NOMO-1 (cell line): Measurements from ENCODE around the gene DUSP10.

Experiments used
- DNase-seq, 2 experiments: peaks; one replicate each; lab custom pipeline; 2025; ENCODE audit not compliant: unreplicated experiment in 2 of 2; lab: John Stamatoyannopoulos, UW

Gene DUSP10

GRCh38 chr1:221735999-221736398, 5.9 kb downstream of the DUSP10 start:
- no peak for DNase-seq

GRCh38 chr1:221734187-221734586, 7.7 kb downstream of the DUSP10 start:
- DNase-seq, result peak; percentile 20 to 51

DNA sequence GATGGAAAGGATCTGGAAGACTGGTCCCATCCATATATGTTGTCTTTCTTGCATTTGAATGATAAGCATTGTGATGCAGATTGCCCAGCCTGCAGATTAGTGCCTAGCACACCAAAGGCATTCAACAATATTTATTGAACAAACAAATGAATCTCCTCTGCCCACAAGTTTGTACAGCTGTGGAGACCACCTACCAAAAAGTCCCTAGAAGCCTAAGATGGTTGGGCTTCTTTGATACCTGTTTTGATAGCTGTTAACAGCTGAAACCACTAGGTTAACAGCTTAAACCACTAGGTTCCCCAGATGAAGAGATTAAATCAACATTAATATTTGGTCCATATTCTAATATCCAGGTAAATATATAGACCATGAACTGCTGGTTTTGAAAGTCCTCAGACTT, 9.8 kb downstream of the DUSP10 start:
- DNase-seq, result no peak

GRCh38 chr1:221729771-221730330, 12.0 kb downstream of the DUSP10 start:
- no peak for DNase-seq

DNA sequence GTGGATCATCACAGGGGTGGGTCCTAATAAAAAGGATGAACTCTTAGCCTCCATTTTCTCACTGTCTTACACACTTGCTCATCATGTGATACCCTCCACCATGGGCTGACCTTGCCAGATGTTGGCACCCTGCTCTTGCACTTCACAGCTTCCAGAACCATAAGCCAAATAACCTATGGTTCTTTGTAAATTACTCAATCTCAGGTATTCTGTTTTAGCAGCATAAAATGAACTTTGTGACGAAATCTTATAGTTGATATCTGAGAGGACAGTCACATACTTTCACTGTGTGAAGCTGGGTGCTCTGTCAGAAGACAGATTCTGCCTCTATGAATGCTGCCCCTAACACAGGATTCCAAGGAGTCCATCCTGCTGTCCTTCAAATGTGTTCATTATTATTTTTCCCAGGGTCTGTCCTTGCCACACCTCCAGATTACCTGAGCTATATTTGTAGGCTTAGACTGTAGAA, 13.8 kb downstream of the DUSP10 start:
- no peak for DNase-seq

GRCh38 chr1:221727146-221728036, 14.5 kb downstream of the DUSP10 start:
- DNase-seq, result no peak

DNA sequence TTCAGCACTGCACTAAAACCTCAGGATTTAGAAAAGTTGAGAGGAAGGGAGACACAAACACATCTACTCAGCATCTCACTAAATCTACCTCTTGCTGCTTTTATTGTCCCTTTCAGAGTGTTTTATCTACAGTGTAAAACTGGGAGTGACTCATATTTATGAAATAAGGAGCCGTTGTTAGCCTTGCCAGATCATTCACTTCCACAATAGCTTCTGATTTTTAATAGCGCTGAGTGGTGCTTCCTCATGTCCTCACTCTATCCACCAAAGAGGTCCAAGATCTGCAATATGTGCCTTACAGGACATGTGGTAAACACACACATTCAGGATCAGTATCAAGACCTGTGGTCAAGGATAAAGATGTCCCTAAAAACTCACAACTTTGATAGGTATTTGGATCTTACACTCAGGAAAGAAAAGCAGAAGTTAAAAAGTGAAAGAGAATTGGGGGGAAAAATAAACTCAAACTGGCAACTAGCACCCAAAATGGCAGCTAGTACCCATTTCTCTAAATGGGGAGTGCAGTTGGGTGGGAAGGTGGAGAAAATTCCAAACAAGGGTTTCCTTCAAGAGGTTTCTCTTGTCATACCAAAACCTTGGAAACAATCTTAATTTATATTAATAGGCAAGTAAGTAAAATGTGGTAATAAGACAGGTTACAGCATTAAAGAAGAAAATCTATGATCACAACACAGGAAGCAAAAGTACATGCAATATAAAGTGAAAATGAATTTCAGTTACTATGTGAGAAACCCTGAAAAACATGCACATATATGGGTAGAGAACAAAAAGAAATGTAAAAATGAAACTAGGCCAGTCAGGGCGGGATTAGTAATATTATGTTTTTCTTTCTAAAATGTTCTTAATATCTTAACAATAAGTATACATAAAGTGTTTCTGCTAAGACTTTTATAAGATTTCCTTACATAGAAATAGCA, 15.9 kb downstream of the DUSP10 start:
- peak; percentile 62 to 93 for DNase-seq

DNA sequence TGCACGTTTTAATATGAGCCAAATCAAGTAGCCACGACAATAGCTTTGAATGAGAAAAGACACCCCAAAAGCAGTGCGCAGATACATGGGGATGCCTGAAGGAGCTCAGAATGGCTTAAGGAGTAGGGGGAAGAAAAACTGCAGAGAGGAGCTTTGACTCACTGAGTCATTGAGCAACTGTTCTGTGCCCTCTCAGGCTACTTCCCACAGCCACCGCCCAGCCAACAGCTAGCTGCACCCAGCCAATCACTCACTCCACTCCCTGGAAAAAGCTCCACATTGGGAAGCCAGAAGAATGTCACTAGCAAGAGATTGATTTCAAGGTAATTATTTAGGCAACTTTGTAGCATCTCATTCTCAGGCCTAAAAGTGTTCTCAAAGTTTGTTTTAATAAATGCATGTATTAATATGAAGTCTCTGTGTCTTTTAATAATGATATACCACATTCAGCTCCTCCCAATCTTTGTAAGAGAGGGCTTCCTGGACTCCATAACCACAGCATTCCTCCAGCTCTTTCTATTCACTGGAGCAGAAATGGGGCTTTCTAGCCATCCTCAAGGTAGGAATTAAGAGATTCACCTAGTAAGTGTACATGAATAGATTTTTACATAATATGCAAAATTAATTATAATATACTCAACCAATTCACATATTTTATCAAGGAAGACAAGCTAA, 16.8 kb downstream of the DUSP10 start:
- peak; percentile 57 to 68 for DNase-seq

DNA sequence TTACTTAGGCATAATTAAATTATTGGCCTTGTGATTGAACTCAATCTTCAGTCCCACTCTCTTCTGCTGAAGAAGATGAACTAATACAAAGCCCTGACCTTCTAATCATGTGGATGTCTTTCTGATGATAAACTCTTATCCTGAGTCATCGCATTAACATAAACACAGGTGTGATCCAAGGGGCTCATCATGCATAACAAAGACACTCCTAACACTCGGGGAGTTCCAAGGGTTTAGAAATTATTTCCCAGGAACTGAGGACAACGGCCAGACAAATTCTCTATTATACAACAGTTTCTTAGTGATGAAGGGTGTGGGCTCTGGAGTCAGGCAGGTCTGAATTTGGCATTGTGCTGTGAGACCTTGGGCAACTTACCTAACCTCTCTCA, 18.0 kb downstream of the DUSP10 start:
- no peak for DNase-seq

GRCh38 chr1:221723018-221723847, 18.7 kb downstream of the DUSP10 start:
- no peak for DNase-seq

GRCh38 chr1:221722254-221723017, 19.5 kb downstream of the DUSP10 start:
- no peak for DNase-seq

GRCh38 chr1:221720545-221720944, 21.3 kb downstream of the DUSP10 start:
- no peak for DNase-seq

DNA sequence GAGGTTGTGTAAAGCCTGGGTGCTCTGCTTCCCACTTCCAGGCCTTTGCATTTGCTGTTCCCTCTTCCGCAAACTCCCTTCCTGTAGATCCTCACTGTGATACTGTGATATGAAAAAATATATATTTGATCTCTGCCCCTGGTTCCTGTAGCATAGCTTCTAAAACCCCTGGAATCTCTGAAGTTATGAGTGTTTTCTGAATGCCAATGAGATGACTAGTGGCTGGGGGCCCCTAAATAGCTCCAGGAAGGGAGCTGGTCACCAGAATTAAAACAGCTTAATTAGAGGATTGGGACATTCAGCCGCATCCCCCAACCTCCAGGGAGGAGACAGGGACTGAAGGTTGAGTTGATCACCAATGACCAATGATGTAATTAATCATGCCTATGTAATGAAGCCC, 21.9 kb downstream of the DUSP10 start:
- DNase-seq, result no peak

DNA sequence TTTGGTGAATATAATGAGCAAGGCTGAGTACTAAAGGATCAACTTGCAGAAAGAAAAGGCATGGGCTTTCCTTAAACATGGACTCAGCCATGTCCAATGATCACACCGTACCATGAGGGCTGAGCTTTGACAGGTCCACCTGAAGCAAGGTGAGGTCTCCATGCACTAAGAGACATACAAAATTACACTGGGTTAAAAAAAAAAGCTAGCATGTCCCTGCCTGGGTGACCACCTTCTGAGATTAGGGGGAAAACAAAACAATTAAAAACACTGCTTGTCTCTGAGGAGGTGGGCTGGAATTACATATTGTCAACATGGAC, 22.7 kb downstream of the DUSP10 start:
- no peak for DNase-seq

- no peak for DNase-seq
These were observed 23.3 kb downstream of the DUSP10 start for GRCh38 chr1:221718381-221719277.

DNA sequence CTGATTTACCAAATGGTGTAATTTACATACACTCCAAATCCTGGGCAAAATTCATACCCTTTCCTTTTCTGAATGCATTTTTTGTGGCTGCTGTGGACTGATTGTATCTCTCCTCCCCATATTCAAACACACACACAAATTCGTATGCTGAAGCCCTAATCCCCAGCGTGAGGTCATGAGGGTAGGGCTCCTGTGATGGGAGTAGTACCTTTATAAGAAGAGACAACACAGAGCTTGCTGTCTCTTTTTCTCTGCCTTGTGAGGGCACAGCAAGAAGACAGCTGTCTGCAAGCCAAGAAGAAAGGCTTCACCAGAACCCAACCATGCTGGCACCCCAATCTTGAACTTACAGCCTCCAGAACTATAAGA, 24.4 kb downstream of the DUSP10 start:
- DNase-seq, result no peak

- DNase-seq, result no peak
These were observed 25.0 kb downstream of the DUSP10 start for GRCh38 chr1:221716713-221717484.
